Measurements from ENCODE around the gene SCN3A.

SCN3A gene

DNA sequence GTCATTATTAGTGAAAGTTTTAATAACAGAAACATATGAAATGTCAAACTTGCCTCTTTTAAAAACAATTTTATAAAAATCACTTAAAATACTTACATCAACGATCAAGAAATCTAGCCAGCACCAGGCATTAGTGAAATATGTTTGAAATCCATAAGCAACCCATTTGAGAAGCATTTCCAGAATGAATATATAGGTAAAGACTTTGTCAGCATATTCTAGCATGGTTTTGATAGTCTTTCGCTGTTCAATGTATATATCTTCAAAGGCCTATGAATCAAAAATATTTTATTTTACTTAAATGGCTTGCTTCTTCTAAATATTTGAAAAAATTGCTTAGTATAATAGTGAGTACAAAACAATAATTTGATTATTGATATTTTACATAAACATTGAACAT lies 91.1 kb downstream of the SCN3A start:
- DNase-seq (ENCODE audit: low read depth, low spot score), result no peak

GRCh38 chr2:165112133-165112573 lies 91.7 kb downstream of the SCN3A start:
- no peak for DNase-seq (ENCODE audit: low read depth, low spot score)

- DNase-seq (ENCODE audit: low read depth, low spot score), result no peak
Observed at GRCh38 chr2:165110394-165110793, 93.5 kb downstream of the SCN3A start.

- DNase-seq (ENCODE audit: low read depth, low spot score), result no peak
Observed at GRCh38 chr2:165109915-165110314, 93.9 kb downstream of the SCN3A start.

DNA sequence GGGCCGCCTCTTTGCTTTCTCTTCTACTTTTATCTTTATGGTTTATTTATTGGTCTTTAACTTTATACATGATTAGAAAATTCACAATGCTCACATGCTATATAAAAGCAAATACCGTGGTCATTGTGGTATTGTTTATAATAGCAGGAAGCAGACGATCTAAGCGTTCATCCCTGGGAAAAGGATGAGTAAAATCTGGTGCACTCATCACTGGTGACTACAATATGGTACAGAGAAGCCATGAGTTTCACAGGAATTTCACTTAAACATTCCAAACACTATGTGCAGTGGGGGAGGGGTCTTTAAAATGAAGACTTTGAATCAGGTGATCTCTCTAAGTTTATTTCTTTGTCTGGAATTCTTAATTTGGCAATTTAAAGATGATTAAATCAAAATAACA lies 97.9 kb downstream of the SCN3A start:
- DNase-seq (ENCODE audit: low read depth, low spot score), result no peak

DNA sequence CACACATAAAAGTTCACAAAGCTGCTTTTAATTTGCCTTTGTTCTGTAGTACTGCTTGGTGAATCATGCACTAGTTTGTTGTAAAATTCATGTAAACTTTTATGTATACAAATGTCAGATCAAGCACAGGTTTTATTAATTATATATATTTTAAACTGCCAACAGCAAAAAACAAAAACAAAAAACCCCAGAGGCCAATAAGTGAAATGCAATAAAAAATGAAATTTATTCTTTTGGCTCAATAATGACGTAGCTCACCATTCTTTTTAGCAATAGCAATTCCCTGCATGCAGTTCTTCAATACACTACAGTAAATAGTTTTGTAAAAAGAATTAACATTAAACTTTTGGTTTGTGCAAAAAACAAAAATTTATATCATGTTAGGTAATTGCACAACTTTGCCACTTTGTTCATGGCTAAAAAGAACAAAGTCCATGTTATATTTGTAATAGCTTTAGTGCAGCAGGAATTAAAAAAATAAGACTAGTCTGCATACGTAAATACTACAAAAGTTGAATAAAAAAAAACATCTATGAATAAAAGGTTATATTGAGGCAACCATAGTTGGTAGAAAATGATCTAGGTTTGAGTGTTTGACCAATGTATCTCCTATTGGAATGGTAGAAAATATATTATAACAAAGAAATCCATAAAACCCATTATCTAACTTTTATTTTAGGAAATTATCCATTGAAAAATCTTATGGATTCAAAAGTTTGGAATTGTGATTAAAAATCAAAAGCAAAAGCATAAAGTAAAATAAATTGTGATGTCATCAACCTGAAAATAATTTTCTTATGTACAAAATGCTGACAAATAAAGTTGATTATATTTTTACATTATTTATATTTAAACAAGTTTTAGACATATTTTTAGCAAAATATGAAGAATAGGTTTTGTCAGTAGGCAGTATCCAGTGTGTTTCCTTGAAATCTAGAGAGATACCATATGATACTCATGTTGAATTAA lies 115.6 kb downstream of the SCN3A start:
- DNase-seq (ENCODE audit: low read depth, low spot score), result no peak

- no peak for DNase-seq (ENCODE audit: low read depth, low spot score)
Observed at GRCh38 chr2:165086337-165086736, 117.5 kb downstream of the SCN3A start.

DNA sequence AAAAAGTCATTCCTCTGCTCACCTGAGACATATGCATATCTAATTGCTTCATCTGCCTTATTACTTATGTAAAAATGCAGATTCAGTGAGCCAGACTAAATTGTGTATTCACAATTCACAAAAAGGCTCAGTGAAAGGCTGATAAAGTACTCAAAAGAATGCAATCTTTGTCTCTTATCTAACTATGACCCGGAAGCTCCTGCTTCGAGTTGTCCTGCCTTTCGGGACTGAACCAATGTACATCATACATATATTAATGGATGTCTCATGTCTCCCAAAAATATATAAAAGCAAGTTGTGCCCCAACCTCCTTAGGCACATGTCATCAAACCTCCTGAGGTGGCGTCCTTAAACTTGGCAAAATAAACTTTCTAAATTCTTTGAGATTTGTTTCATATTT lies 120.5 kb downstream of the SCN3A start:
- no peak for DNase-seq (ENCODE audit: low read depth, low spot score)

DNA sequence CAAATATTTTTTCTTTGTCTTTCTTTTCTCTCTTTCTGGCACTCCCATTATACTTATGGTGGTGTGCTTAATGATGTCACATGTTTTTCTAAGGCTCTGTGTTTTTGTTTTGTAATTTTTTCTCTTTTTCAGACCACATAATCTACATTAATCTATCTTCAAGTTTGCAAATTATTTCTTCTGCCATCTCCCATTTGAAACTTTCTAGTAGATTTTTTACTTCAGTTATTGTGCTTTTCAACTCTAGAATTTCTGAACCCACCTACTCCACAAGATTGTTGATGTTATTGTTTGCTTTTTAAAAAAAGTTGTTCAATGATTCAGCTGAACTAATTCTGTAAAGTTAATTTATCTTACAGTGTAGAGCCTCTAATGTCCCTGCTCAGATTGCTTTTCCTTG lies 121.4 kb downstream of the SCN3A start:
- DNase-seq (ENCODE audit: low read depth, low spot score), result no peak

DNA sequence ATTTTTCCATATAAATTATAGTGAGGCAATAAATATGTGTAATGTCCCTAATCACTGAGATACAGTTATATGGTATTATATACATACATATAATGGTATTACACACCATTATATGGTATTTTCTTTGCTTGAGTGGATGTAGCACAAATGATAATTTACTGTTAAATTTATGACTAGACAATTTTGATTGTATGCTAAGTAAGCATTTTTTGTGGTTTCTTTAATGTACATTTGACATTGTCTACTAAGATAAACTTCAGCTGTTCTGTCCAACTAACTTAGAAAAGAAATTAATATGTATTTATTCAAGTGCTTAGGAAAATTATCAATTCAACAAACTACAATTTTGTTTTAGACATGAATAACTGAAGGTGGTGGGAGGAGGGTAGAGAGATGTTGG lies 122.6 kb downstream of the SCN3A start:
- no peak for DNase-seq (ENCODE audit: low read depth, low spot score)

GRCh38 chr2:165079432-165079831 lies 124.4 kb downstream of the SCN3A start:
- DNase-seq (ENCODE audit: low read depth, low spot score), result no peak

GRCh38 chr2:165078913-165079312 lies 124.9 kb downstream of the SCN3A start:
- no peak for DNase-seq (ENCODE audit: low read depth, low spot score)

DNA sequence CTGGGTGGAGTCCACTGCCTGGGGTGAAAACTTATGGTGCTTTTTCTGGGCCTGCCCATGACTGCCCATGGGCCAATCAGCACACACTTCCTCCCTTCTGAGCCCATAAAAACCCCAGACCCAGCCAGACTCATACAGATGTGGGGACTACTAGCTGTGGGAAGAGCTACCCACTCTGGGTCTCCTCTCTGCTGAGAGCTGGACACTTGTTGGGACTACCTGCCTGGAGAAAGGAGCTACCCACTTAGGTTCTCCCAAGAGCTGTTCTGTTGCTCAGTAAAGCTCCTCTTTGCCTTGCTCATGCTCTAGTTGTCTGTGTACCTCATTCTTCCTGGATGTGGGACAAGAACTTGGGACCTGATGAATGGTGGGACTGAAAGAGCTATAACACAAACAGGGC lies 129.0 kb downstream of the SCN3A start:
- no peak for DNase-seq (ENCODE audit: low read depth, low spot score)

DNA sequence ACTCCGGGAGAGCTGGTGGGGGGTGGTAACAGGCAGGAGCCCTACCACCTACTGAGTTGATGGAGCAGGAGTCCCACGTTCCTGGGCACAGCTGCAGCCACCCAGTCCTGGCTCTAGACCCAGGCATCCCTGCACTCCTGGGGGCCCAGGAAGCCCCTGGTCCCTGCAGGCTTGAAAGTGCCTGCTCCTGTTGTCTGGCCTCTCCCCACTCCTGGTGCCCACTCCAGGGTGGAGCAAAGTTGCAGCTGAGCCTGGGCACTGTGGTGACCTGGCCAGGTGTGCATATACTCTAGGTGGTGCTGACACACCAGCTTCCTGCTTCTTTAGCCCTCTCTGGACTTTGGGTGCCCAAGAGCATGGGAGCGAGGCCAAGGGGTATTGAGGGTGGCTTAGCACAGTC lies 129.5 kb downstream of the SCN3A start:
- no peak for DNase-seq (ENCODE audit: low read depth, low spot score)

DNA sequence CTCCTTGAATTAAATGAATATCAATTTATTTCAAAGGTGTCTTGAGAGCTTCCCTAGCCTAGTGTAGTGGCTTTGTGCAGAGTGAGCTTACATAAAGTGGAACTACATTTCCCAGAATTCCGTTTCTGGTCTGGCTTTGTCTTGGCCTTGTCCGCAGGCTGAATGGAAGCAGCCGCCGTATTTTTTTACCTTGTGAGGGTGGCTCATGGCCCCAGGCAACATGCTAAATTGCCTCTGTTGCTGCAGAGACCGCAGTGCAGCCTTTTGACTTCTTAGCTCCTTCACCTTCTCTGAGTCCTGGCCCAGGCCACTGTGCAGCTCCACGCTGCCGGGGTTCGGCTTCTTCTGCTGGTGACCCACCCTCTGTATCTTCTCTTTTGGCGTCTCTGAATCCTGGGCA lies 133.8 kb downstream of the SCN3A start:
- DNase-seq (ENCODE audit: low read depth, low spot score), result no peak

- DNase-seq (ENCODE audit: low read depth, low spot score), result no peak
Observed at GRCh38 chr2:165069151-165069550, 134.7 kb downstream of the SCN3A start.

DNA sequence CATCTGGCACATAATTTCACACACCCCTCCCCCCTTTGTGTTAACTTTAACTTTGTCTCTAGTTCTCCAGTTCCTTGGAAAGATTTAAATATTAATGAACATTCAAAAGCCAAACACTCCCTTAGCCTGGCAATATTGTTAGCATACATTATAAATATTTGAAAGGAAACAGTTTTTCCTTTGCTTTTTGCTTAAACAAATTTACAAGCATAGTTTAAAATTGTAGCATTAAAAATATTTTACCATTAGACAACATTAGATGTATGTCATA lies 135.4 kb downstream of the SCN3A start:
- no peak for DNase-seq (ENCODE audit: low read depth, low spot score)

- peak; percentile 33 for DNase-seq (ENCODE audit: low read depth, low spot score)
Observed at GRCh38 chr2:165067643-165068486, 136.0 kb downstream of the SCN3A start.

DNA sequence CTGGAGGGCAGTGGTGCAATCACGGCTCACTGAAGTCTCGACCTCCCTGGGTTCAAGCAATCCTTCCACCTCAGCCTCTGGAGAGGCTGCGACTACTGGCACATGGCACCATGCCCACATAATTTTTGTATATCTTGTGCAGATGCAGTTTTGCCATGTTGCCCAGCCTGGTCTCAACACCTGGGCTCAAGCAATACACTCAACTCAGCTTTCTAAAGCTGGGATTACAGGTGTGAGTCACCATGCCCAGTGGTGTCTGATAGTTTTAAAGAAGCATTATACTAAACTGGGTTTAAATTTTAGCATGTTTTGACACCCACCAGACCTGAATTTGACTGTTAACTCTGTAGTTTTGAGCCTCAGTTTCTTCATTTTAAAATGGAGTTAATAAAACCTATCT lies 139.1 kb downstream of the SCN3A start:
- no peak for DNase-seq (ENCODE audit: low read depth, low spot score)

GRCh38 chr2:165060411-165060810 lies 143.4 kb downstream of the SCN3A start:
- DNase-seq (ENCODE audit: low read depth, low spot score), result no peak

- no peak for DNase-seq (ENCODE audit: low read depth, low spot score)
Observed at GRCh38 chr2:165058476-165059265, 145.2 kb downstream of the SCN3A start.

GRCh38 chr2:165057931-165058330 lies 145.9 kb downstream of the SCN3A start:
- DNase-seq (ENCODE audit: low read depth, low spot score), result no peak

Measured in brain pericyte (primary cell).